ENCODE results near the gene TCF12. TPM values are rescaled to one million over a fixed set of nuclear protein-coding genes. Genes with fewer than 3 reads are reported as not detected.

The TCF12 gene
- total and polyA plus RNA-seq, 2 of the 8 experiments (the other 6 are each of a cell fraction or from before 2014, with no cell fraction given): 85.8 to 101 TPM

DNA sequence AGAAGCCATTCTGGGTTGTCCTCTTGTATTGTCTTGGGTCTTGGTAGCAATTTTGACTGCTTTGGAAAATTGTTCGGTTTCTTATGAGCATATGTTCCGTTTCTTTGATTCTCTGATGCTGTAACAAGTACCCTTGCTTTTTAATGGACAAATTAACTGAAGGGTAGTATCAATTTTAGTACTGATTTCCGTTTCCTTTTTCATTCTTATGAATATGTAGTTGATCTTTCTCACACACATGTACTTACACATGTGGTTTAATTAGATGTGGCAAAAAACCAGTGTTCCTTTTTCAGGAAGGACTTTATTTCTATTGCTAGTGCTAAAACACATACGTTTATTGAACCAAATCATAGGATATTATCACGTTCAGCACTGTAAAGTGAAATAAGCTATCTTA lies 119.1 kb downstream of the TCF12 start:
- FAIRE-seq: no peak
- no peaks in the 10 kb centered on the region for H3K27me3 ChIP-seq (replicated peaks in 1 of 4; ENCODE audit: control insufficient read depth in 3 of 4, extremely low read depth in 1 of 4, insufficient read depth in 3 of 4, low read length in 3 of 4)
- peaks cover 0 to 99% of the 10 kb centered on the region in 2 experiments; a peak in 3 of 4 replicates for H3K79me2 ChIP-seq (ENCODE audit: control insufficient read depth in 1 of 2, insufficient read depth in 2 of 2, low read length in 2 of 2)
- H2AK5ac ChIP-seq (ENCODE audit: low read depth, low read length): no peak overlapping the region
- no peak overlapping the region for H3K56ac ChIP-seq (replicated peaks; ENCODE audit: insufficient read length, low read depth, low read length)
- H2BK12ac ChIP-seq (ENCODE audit: low read depth, low read length): no peak overlapping the region
- no peak overlapping the region for H2BK20ac ChIP-seq (ENCODE audit: low read length)
- no peak overlapping the region for H3K27ac ChIP-seq (ENCODE audit: low read depth, low read length)
- H3K9ac ChIP-seq (replicated peaks in 1 of 4; ENCODE audit: extremely low read depth in 1 of 4, low read depth in 3 of 4, low read length in 3 of 4): no peak overlapping the region
- peaks cover 0 to 22% (median 0%) of the 10 kb centered on the region in 4 experiments; a peak in 4 of 7 replicates for H3K4me1 ChIP-seq (replicated peaks in 1 of 4; ENCODE audit: control insufficient read depth in 3 of 4, insufficient read depth in 4 of 4, low read length in 3 of 4)
- H3K36me3 ChIP-seq (ENCODE audit: control insufficient read depth in 2 of 4, insufficient read depth in 4 of 4, low read length in 3 of 4): no peaks in the 10 kb centered on the region
- H4K8ac ChIP-seq (ENCODE audit: extremely low read depth, insufficient read depth, low read length): no peak overlapping the region
- H3K14ac ChIP-seq (ENCODE audit: insufficient read length): no peak overlapping the region
- DNase-seq (ENCODE audit: low read depth in 1 of 2, low spot score in 2 of 2): no peak
- WGBS, 2 experiments (ENCODE audit: extremely low coverage in 1 of 2, insufficient coverage in 1 of 2, insufficient read length in 1 of 2, insufficient replicate concordance in 2 of 2, low coverage in 1 of 2, low lambda C conversion rate in 2 of 2, missing lambda C conversion rate in 1 of 2): 89% methylated on average over 5 of the region's 5 CpGs; no CpG with 5 or more reads in 1 of the 2 experiments
- H3K4me2 ChIP-seq (ENCODE audit: insufficient read depth in 1 of 2, low read depth in 2 of 2, low read length in 2 of 2): no peak overlapping the region
- H2BK15ac ChIP-seq (ENCODE audit: low read length): no peak overlapping the region
- H2BK120ac ChIP-seq (replicated peaks; ENCODE audit: low read depth, low read length): no peak overlapping the region
- no peak overlapping the region for H4K91ac ChIP-seq (replicated peaks; ENCODE audit: insufficient read length, low read length)
- no peaks in the 10 kb centered on the region for H3K9me3 ChIP-seq (ENCODE audit: insufficient read depth in 2 of 2, low read depth in 1 of 2, low read length in 1 of 2)
- no peak overlapping the region for H2AFZ ChIP-seq (ENCODE audit: low read length)
- POLR2A ChIA-PET (ENCODE audit: partially characterized antibody): interaction anchor here (1.8 kb wide), 1 partner anchor 68 kb away, joined by 3 read pairs; no protein-coding TSS in a partner anchor
- CTCF ChIA-PET (ENCODE audit: partially characterized antibody): no interaction called here
- H3K23ac ChIP-seq (ENCODE audit: insufficient read length): no peak overlapping the region
- H3K79me1 ChIP-seq (ENCODE audit: low read depth, low read length): peaks cover 3% of the 10 kb centered on the region; the same call in 1 of the 2 replicates
- no peak overlapping the region for H3K4ac ChIP-seq (replicated peaks; ENCODE audit: insufficient read length, low read depth, low read length)
- peaks cover 2% of the 10 kb centered on the region in 2 experiments for H4K20me1 ChIP-seq (replicated peaks in 1 of 2; ENCODE audit: control insufficient read depth in 1 of 2, insufficient read depth in 2 of 2, low read length in 2 of 2)
- H2BK5ac ChIP-seq (ENCODE audit: low read depth, low read length): no peak overlapping the region
- no peak overlapping the region for H3K18ac ChIP-seq (ENCODE audit: extremely low read depth, low read length)
- H4K5ac ChIP-seq (ENCODE audit: insufficient read length, low read depth, low read length): no peak overlapping the region
- no peaks in the 10 kb centered on the region for H3K23me2 ChIP-seq (ENCODE audit: low read depth, low read length)
- no peak for TF ChIP-seq PHF8 (conservative IDR thresholded peaks at IDR 0.05; ENCODE audit: low read depth, low read length)
- no peak for TF ChIP-seq TAF1 (IDR thresholded peaks at IDR 0.05; ENCODE audit: low read depth, low read length)
- no peak overlapping the region for H3K4me3 ChIP-seq (ENCODE audit: extremely low read depth in 1 of 4, insufficient read depth in 2 of 4, low read depth in 3 of 4, low read length in 4 of 4)
